ENCODE data around the gene SLC28A1.

The SLC28A1 gene

DNA sequence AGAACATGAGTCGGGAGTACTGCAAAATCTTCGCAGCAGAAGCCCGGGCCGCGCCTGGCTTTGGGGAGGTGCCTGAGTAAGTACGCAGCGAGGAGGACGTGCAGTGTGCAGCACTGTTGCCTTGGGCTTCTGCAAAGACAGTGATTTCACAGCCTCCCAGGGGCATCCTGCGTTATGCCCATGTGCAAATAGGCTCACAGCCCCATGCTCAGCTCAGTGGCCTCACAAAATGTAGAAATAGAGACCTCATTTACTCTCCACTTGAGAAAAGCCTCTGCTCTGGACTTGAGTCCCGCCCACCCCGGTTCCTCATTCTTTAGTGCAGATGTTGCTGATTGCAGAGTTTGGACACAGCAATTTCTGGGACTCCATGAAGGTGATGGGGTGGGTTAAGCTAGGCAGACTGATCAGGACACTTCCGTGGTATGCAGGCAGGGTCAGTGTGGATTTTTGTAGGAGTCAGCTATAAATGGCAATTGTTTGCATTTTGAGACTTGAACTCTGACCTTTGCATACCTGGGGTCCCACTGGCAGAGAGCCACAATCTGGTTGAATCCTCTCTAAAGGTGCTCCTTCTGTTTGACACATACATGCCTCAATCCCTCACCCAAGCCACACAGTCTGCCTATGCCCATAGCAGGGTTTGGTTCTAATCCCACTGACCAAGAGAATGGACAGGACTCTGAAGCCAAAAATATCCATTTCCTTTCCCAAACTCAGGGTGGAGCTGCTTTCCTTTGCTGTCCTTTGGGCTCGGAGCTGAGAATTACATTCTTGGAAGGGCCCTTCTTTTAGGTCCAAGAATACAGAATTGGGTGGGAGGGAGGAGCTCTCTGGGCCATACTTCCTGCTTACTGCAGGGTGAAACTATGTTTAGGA is 20.7 kb upstream of the SLC28A1 start:
- in situ Hi-C loops (cut with HindIII; ENCODE audit: low pct_ligation_motif_present, low sequenced_read_pairs): no loop called here
- no peaks in the 10 kb centered on the region for H3K27me3 ChIP-seq (replicated peaks)
- no peaks in the 10 kb centered on the region for H3K36me3 ChIP-seq (replicated peaks)
- H3K4me3 ChIP-seq (ENCODE audit: low read depth, low read length): no peak overlapping the region
- no peak overlapping the region for H3K27ac ChIP-seq
- DNase-seq: no peak
- TF ChIP-seq, protein P1, sequence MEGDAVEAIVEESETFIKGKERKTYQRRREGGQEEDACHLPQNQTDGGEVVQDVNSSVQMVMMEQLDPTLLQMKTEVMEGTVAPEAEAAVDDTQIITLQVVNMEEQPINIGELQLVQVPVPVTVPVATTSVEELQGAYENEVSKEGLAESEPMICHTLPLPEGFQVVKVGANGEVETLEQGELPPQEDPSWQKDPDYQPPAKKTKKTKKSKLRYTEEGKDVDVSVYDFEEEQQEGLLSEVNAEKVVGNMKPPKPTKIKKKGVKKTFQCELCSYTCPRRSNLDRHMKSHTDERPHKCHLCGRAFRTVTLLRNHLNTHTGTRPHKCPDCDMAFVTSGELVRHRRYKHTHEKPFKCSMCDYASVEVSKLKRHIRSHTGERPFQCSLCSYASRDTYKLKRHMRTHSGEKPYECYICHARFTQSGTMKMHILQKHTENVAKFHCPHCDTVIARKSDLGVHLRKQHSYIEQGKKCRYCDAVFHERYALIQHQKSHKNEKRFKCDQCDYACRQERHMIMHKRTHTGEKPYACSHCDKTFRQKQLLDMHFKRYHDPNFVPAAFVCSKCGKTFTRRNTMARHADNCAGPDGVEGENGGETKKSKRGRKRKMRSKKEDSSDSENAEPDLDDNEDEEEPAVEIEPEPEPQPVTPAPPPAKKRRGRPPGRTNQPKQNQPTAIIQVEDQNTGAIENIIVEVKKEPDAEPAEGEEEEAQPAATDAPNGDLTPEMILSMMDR (IDR thresholded peaks at IDR 0.05; ENCODE audit: low read depth, low read length, missing control alignments): no peak

- H3K27me3 ChIP-seq (replicated peaks): no peaks in the 10 kb centered on the region
- TF ChIP-seq, protein P1 (IDR thresholded peaks at IDR 0.05; ENCODE audit: low read depth, low read length, missing control alignments): no peak
- in situ Hi-C loops (cut with HindIII; ENCODE audit: low pct_ligation_motif_present, low sequenced_read_pairs): no loop called here
- H3K36me3 ChIP-seq (replicated peaks): no peaks in the 10 kb centered on the region
- DNase-seq: no peak
- no peak overlapping the region for H3K27ac ChIP-seq
- H3K4me3 ChIP-seq (ENCODE audit: low read depth, low read length): no peak overlapping the region
Observed at GRCh38 chr15:84864444-84864795, 20.0 kb upstream of the SLC28A1 start.

- TF ChIP-seq, protein P1 (IDR thresholded peaks at IDR 0.05; ENCODE audit: low read depth, low read length, missing control alignments): no peak
- no peak overlapping the region for H3K4me3 ChIP-seq (ENCODE audit: low read depth, low read length)
- in situ Hi-C loops (cut with HindIII; ENCODE audit: low pct_ligation_motif_present, low sequenced_read_pairs): no loop called here
- H3K27ac ChIP-seq: no peak overlapping the region
- H3K27me3 ChIP-seq (replicated peaks): no peaks in the 10 kb centered on the region
- DNase-seq: no peak
- H3K36me3 ChIP-seq (replicated peaks): no peaks in the 10 kb centered on the region
Observed at GRCh38 chr15:84865074-84865569, 19.3 kb upstream of the SLC28A1 start.

DNA sequence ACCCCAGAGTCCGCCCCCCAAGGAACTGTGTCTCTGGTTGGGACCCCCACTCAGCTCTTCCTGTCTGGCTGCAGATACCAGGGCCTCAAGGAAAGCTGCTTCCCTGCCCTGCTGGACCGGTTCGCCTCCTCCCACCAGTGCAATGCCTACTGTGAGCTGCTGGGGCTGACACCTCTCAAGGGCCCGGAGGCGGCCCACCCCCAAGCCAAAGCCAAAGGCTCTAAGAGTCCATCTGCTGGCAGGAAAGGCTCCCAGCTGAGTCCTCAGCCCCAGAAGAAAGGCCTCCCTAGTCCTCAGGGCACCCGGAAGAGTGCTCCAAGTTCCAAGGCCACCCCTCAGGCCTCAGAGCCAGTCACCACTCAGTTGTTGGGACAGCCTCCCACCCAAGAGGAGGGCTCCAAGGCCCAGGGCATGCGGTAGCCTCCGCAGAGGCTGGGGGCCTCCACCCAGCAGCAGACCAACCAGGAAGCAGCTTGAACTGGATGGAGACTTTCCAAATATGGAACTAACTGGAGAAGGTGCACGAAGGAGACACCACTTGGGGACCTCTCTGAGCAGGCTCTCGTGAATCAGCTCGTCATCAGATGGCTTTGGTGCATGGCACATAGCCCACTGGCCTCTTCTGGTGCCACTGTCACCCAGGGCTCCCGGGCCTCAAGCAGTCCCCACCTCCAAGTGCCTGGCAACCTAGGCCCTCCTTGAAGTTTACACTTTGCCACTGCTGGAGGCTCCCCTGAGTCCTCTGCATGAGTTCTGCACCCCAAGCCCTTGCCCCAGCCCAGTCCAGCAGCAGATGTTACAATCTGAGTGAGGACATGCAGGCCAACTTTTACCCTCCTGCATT is 16.2 kb upstream of the SLC28A1 start:
- Histone ChIP-seq H3K27me3 (replicated peaks) (no peaks in the 10 kb centered on the region), H3K36me3 (replicated peaks) (no peaks in the 10 kb centered on the region), H3K27ac (no peak overlapping the region), H3K4me3 (ENCODE audit: low read depth, low read length) (no peak overlapping the region)
- in situ Hi-C loops (cut with HindIII; ENCODE audit: low pct_ligation_motif_present, low sequenced_read_pairs): no loop called here
- TF ChIP-seq, protein P1 (IDR thresholded peaks at IDR 0.05; ENCODE audit: low read depth, low read length, missing control alignments): no peak
- no peak for DNase-seq

- in situ Hi-C loops (cut with HindIII; ENCODE audit: low pct_ligation_motif_present, low sequenced_read_pairs): no loop called here
- TF ChIP-seq, protein P1 (IDR thresholded peaks at IDR 0.05; ENCODE audit: low read depth, low read length, missing control alignments): no peak
- DNase-seq: no peak
- Histone ChIP-seq H3K27me3 (replicated peaks) (no peaks in the 10 kb centered on the region), H3K36me3 (replicated peaks) (no peaks in the 10 kb centered on the region), H3K4me3 (ENCODE audit: low read depth, low read length) (no peak overlapping the region), H3K27ac (no peak overlapping the region)
Observed at GRCh38 chr15:84869510-84869909, 15.0 kb upstream of the SLC28A1 start.
